ENCODE data around the gene OCA2. TPM values are rescaled to one million over a fixed set of nuclear protein-coding genes. Genes with fewer than 3 reads are reported as not detected.

Gene OCA2
- polyA plus RNA-seq, 1 donor (not counting 4 experiments of a cell fraction or from before 2014, with no cell fraction given), result 0.05 TPM

DNA sequence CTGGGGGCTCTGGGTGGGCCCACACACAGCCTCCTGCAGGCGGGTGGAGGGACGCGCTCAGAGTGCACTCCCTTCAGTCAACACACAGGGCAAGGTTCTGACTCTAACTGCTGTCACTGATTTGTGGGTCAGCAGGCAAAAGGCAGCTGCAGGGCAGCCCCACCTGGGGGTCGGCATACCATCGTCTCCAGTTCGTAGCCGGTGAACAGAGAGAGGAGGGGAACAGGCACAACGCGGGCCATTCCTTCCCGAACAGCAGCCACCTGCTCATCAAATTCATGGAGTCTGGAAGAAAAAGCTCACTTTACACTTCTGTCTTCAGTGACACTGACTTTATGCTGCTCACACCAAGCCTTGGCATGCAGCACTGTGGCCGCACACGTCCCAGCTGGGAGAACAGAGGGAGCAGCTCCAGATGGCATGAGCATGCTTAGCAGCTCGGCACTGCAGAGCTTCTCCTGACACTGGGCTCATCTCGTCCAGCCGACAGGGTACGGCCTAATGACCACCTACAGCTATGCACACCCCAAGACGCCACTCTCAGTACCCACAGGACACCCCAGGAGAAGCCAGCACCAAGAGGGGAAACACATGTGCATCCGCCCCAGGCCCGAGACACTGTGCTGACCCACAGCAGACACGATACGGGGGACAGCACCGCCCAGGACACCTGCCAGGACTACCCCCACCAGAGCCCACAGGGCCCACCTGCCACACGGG, 14.4 kb upstream of the OCA2 start:
- TF ChIP-seq, protein P1, sequence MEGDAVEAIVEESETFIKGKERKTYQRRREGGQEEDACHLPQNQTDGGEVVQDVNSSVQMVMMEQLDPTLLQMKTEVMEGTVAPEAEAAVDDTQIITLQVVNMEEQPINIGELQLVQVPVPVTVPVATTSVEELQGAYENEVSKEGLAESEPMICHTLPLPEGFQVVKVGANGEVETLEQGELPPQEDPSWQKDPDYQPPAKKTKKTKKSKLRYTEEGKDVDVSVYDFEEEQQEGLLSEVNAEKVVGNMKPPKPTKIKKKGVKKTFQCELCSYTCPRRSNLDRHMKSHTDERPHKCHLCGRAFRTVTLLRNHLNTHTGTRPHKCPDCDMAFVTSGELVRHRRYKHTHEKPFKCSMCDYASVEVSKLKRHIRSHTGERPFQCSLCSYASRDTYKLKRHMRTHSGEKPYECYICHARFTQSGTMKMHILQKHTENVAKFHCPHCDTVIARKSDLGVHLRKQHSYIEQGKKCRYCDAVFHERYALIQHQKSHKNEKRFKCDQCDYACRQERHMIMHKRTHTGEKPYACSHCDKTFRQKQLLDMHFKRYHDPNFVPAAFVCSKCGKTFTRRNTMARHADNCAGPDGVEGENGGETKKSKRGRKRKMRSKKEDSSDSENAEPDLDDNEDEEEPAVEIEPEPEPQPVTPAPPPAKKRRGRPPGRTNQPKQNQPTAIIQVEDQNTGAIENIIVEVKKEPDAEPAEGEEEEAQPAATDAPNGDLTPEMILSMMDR (optimal IDR thresholded peaks at IDR 0.05 in 1 of 3, IDR thresholded peaks at IDR 0.05 in 1 of 3, conservative IDR thresholded peaks at IDR 0.05 in 1 of 3; ENCODE audit: extremely low read depth in 1 of 3, insufficient read depth in 2 of 3, low read length in 3 of 3), result no peak
- TF ChIP-seq EZH2 (IDR thresholded peaks at IDR 0.05; ENCODE audit: low read length), result no peak
- Histone ChIP-seq H3K9me3 (ENCODE audit: control insufficient read depth, low read depth, low read length) (no peaks in the 10 kb centered on the region), H3K27me3 (ENCODE audit: control insufficient read depth, extremely low read depth, insufficient read depth, low read length) (no peaks in the 10 kb centered on the region), H3K4me3 (ENCODE audit: control insufficient read depth in 2 of 3, extremely low read depth in 1 of 3, insufficient read depth in 2 of 3, low read depth in 1 of 3, low read length in 3 of 3) (no peak overlapping the region), H2AFZ (ENCODE audit: control insufficient read depth, low read length) (no peak overlapping the region), H3K79me2 (ENCODE audit: control insufficient read depth, insufficient read depth, low read length) (no peaks in the 10 kb centered on the region), H3K9me1 (ENCODE audit: control insufficient read depth, extremely low read depth, insufficient read depth, low read length) (no peaks in the 10 kb centered on the region), H3K36me3 (ENCODE audit: control insufficient read depth in 2 of 2, extremely low read depth in 1 of 2, insufficient read depth in 2 of 2, low read length in 2 of 2) (peaks cover 15 to 26% of the 10 kb centered on the region in 2 experiments), H4K20me1 (ENCODE audit: control insufficient read depth, extremely low read depth, insufficient read depth, low read length) (no peaks in the 10 kb centered on the region), H3K27ac (ENCODE audit: control insufficient read depth, insufficient read depth, low read length) (no peak overlapping the region), H3K4me2 (ENCODE audit: control insufficient read depth, extremely low read depth, insufficient read depth, low read depth, low read length) (no peak overlapping the region), H3K4me1 (ENCODE audit: control insufficient read depth, extremely low read depth, insufficient read depth, low read length) (no peaks in the 10 kb centered on the region), H3K9ac (ENCODE audit: control insufficient read depth, extremely low read depth, insufficient read depth, low read length) (no peak overlapping the region)
- FAIRE-seq (no peak), DNase-seq (ENCODE audit: low read depth, low spot score) (no peak)
- dilution Hi-C loops (cut with MboI; ENCODE audit: extremely low pct_ligation_motif_present, low sequenced_read_pairs), result no loop called here

DNA sequence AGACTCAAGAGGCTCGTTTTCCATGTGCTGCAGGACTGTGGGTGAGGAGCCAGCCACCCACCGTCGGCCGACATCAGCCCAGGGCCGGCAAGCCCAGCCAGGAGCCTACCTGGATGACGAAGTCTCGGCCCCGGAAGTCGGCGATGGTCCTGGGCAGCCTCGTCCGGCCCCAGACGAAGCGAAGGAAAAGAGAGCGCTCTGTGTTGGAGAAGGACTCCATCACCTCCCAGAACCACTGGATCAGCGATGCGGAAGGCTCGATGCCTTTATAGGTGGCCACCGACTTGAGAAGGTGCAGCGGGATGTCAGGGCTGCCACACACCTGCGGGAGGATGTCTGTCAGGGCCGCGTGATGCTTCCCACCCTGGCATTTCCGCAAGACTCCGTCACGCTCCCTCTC, 13.8 kb upstream of the OCA2 start:
- TF ChIP-seq, protein P1 (optimal IDR thresholded peaks at IDR 0.05 in 1 of 3, IDR thresholded peaks at IDR 0.05 in 1 of 3, conservative IDR thresholded peaks at IDR 0.05 in 1 of 3; ENCODE audit: extremely low read depth in 1 of 3, insufficient read depth in 2 of 3, low read length in 3 of 3), result no peak
- TF ChIP-seq EZH2 (IDR thresholded peaks at IDR 0.05; ENCODE audit: low read length), result no peak
- Histone ChIP-seq H3K4me3 (ENCODE audit: control insufficient read depth in 2 of 3, extremely low read depth in 1 of 3, insufficient read depth in 2 of 3, low read depth in 1 of 3, low read length in 3 of 3) (no peak overlapping the region), H3K9me3 (ENCODE audit: control insufficient read depth, low read depth, low read length) (no peaks in the 10 kb centered on the region), H3K9me1 (ENCODE audit: control insufficient read depth, extremely low read depth, insufficient read depth, low read length) (no peaks in the 10 kb centered on the region), H3K79me2 (ENCODE audit: control insufficient read depth, insufficient read depth, low read length) (no peaks in the 10 kb centered on the region), H3K36me3 (ENCODE audit: control insufficient read depth in 2 of 2, extremely low read depth in 1 of 2, insufficient read depth in 2 of 2, low read length in 2 of 2) (peaks cover 15 to 25% of the 10 kb centered on the region in 2 experiments), H3K4me1 (ENCODE audit: control insufficient read depth, extremely low read depth, insufficient read depth, low read length) (no peaks in the 10 kb centered on the region), H3K4me2 (ENCODE audit: control insufficient read depth, extremely low read depth, insufficient read depth, low read depth, low read length) (no peak overlapping the region), H3K9ac (ENCODE audit: control insufficient read depth, extremely low read depth, insufficient read depth, low read length) (no peak overlapping the region), H2AFZ (ENCODE audit: control insufficient read depth, low read length) (no peak overlapping the region), H3K27me3 (ENCODE audit: control insufficient read depth, extremely low read depth, insufficient read depth, low read length) (no peaks in the 10 kb centered on the region), H4K20me1 (ENCODE audit: control insufficient read depth, extremely low read depth, insufficient read depth, low read length) (no peaks in the 10 kb centered on the region), H3K27ac (ENCODE audit: control insufficient read depth, insufficient read depth, low read length) (no peak overlapping the region)
- dilution Hi-C loops (cut with MboI; ENCODE audit: extremely low pct_ligation_motif_present, low sequenced_read_pairs), result no loop called here
- FAIRE-seq, result no peak
- DNase-seq (ENCODE audit: low read depth, low spot score), result no peak
